Esophagus muscularis mucosa (tissue), 4 donors: ENCODE data around the gene C2.

Source experiments
- EP300 ChIP-seq: sonication (generic); formaldehyde crosslinking; IDR thresholded peaks from one replicate; pipeline ENCODE4 v1.6.1; 2017; ENCODE audit warnings: antibody characterized with exemption
- POLR2AphosphoS5 ChIP-seq, 2 donors: sonication (generic); formaldehyde crosslinking; IDR thresholded peaks; one replicate each; pipeline ENCODE4 v1.6.1; 2017; ENCODE audit warnings: antibody characterized with exemption in 2 of 2
- TF ChIP-seq, protein P1 (sequence below), 3 experiments: fragments of 200-600 bp in 2 of 3; fragments of 450-650 bp in 1 of 3; sonication (generic) in 2 of 3; IDR thresholded peaks; one replicate each; pipeline ENCODE4 v1.5.1; 2017 to 2019; ENCODE audit warnings: antibody characterized with exemption in 3 of 3, mild to moderate bottlenecking in 2 of 3, moderate library complexity in 1 of 3

DNA sequence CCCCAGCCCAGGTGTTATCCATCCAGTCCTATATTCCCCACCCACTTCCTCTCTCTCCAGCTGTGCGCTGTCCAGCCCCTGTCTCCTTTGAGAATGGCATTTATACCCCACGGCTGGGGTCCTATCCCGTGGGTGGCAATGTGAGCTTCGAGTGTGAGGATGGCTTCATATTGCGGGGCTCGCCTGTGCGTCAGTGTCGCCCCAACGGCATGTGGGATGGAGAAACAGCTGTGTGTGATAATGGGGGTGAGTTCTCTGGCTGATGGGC lies 1.1 kb downstream of the C2 start:
- TF ChIP-seq, protein P1, sequence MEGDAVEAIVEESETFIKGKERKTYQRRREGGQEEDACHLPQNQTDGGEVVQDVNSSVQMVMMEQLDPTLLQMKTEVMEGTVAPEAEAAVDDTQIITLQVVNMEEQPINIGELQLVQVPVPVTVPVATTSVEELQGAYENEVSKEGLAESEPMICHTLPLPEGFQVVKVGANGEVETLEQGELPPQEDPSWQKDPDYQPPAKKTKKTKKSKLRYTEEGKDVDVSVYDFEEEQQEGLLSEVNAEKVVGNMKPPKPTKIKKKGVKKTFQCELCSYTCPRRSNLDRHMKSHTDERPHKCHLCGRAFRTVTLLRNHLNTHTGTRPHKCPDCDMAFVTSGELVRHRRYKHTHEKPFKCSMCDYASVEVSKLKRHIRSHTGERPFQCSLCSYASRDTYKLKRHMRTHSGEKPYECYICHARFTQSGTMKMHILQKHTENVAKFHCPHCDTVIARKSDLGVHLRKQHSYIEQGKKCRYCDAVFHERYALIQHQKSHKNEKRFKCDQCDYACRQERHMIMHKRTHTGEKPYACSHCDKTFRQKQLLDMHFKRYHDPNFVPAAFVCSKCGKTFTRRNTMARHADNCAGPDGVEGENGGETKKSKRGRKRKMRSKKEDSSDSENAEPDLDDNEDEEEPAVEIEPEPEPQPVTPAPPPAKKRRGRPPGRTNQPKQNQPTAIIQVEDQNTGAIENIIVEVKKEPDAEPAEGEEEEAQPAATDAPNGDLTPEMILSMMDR (IDR thresholded peaks at IDR 0.05): no peak
- TF ChIP-seq POLR2AphosphoS5 (IDR thresholded peaks at IDR 0.05): no peak
- TF ChIP-seq EP300: no peak
